ENCODE results near the gene EIF2D. TPM values are rescaled to one million over a fixed set of nuclear protein-coding genes. Genes with fewer than 3 reads are reported as not detected.

Gene EIF2D
- polyA plus RNA-seq, 3 donors: 16.4 to 31.6 (median 16.8) TPM

DNA sequence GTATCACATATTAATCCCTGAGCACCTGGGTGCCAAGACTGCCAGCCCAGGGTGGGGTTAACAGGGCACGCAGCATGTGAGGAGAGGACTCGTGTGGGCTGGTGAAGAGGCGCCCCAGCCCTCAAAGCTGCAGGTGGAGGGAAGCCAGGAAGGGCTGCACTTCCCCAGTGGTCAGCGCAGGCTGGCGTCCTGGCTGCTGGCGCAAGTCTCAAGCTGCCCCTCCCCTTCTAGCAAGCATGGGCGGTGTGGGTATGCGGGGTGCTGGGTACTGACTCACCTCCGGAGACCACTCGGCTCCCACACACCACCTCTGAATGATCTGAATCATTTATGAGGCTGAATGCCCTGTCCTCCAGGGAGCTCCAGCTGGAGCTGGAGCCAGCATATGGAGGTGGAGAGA lies 44.0 kb downstream of the EIF2D start:
- WGBS (ENCODE audit: insufficient coverage): 83% methylated on average over 1 of the region's 10 CpGs
- Mint-ChIP-seq H3K4me3 (no peak overlapping the region), H3K9me3 (peaks cover 0 to 3% (median 0%) of the 10 kb centered on the region in 7 donors), H3K4me1 (peaks cover 96% of the 10 kb centered on the region), H3K27me3 (ENCODE audit: low read depth in 3 of 3) (peaks cover 0 to 2% (median 0%) of the 10 kb centered on the region in 3 donors), H3K36me3 (peaks cover 84 to 95% of the 10 kb centered on the region in 2 donors), H3K27ac (peak overlapping the region in 2 of 7 donors; percentile 41 to 77)
- Histone ChIP-seq H2AFZ (ENCODE audit: insufficient read depth, low read depth, low read length, poor library complexity, severe bottlenecking) (no peak overlapping the region), H3K27me3 (ENCODE audit: control insufficient read depth in 2 of 2, insufficient read depth in 2 of 2, low read length in 2 of 2) (no peaks in the 10 kb centered on the region), H3K4me3 (replicated peaks in 1 of 3; ENCODE audit: low read depth in 2 of 3, low read length in 3 of 3) (no peak overlapping the region), H4K20me1 (ENCODE audit: insufficient read depth, low read length) (peaks cover 91% of the 10 kb centered on the region), H3K9me3 (replicated peaks in 1 of 2; ENCODE audit: control insufficient read depth in 1 of 2, insufficient read depth in 1 of 2, low read length in 2 of 2) (no peaks in the 10 kb centered on the region), H3K4me1 (ENCODE audit: control insufficient read depth in 1 of 2, insufficient read depth in 2 of 2, low read length in 2 of 2) (peaks cover 42 to 80% of the 10 kb centered on the region in 2 donors), H3K9ac (ENCODE audit: insufficient read depth, low read length, poor library complexity, severe bottlenecking) (no peak overlapping the region), H3K36me3 (replicated peaks in 1 of 2; ENCODE audit: control insufficient read depth in 1 of 2, insufficient read depth in 2 of 2, low read length in 2 of 2) (peaks cover 64 to 91% of the 10 kb centered on the region in 2 donors), H3K79me2 (ENCODE audit: insufficient read depth, low read length) (peaks cover 100% of the 10 kb centered on the region), H3K27ac (ENCODE audit: low read depth in 1 of 2, low read length in 2 of 2) (peak overlapping the region in 1 of 2 donors; percentile 30), H3K4me2 (replicated peaks; ENCODE audit: extremely low read depth, low read length, poor library complexity, severe bottlenecking) (no peak overlapping the region)
- intact Hi-C loops (cut with micrococcal nuclease): no loop called here
- TF ChIP-seq, protein P1, sequence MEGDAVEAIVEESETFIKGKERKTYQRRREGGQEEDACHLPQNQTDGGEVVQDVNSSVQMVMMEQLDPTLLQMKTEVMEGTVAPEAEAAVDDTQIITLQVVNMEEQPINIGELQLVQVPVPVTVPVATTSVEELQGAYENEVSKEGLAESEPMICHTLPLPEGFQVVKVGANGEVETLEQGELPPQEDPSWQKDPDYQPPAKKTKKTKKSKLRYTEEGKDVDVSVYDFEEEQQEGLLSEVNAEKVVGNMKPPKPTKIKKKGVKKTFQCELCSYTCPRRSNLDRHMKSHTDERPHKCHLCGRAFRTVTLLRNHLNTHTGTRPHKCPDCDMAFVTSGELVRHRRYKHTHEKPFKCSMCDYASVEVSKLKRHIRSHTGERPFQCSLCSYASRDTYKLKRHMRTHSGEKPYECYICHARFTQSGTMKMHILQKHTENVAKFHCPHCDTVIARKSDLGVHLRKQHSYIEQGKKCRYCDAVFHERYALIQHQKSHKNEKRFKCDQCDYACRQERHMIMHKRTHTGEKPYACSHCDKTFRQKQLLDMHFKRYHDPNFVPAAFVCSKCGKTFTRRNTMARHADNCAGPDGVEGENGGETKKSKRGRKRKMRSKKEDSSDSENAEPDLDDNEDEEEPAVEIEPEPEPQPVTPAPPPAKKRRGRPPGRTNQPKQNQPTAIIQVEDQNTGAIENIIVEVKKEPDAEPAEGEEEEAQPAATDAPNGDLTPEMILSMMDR (IDR thresholded peaks at IDR 0.05): no peak
- no peak for DNase-seq

DNA sequence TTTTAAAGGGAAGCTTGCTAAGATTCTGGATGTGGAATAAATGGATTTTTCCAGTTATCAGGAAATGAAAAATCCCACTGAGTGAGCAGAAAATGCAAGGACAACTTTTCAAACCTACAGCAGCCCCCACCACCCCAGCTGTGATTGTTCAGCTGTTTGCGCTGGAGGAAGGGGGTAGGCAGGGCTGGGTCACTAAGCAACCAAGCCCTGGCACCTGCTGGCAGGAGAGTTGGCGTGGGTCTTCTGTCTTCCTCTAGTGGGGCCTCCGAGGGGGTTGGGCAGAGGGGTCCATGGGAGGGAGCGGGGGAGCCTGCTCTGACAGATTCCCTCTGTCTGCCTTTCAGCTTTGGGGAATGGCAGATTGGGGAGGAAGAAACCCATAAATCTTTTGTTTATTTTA lies 45.3 kb downstream of the EIF2D start:
- Histone ChIP-seq H3K4me3 (replicated peaks in 1 of 3; ENCODE audit: low read depth in 2 of 3, low read length in 3 of 3) (no peak overlapping the region), H3K9ac (ENCODE audit: insufficient read depth, low read length, poor library complexity, severe bottlenecking) (no peak overlapping the region), H3K27ac (ENCODE audit: low read depth in 1 of 2, low read length in 2 of 2) (peak overlapping the region in 1 of 2 donors; percentile 35), H3K27me3 (ENCODE audit: control insufficient read depth in 2 of 2, insufficient read depth in 2 of 2, low read length in 2 of 2) (no peaks in the 10 kb centered on the region), H3K79me2 (ENCODE audit: insufficient read depth, low read length) (peaks cover 99% of the 10 kb centered on the region), H2AFZ (ENCODE audit: insufficient read depth, low read depth, low read length, poor library complexity, severe bottlenecking) (no peak overlapping the region), H3K4me2 (replicated peaks; ENCODE audit: extremely low read depth, low read length, poor library complexity, severe bottlenecking) (no peak overlapping the region), H3K4me1 (ENCODE audit: control insufficient read depth in 1 of 2, insufficient read depth in 2 of 2, low read length in 2 of 2) (peaks cover 39 to 80% of the 10 kb centered on the region in 2 donors), H4K20me1 (ENCODE audit: insufficient read depth, low read length) (peaks cover 99% of the 10 kb centered on the region), H3K9me3 (replicated peaks in 1 of 2; ENCODE audit: control insufficient read depth in 1 of 2, insufficient read depth in 1 of 2, low read length in 2 of 2) (no peaks in the 10 kb centered on the region), H3K36me3 (replicated peaks in 1 of 2; ENCODE audit: control insufficient read depth in 1 of 2, insufficient read depth in 2 of 2, low read length in 2 of 2) (peaks cover 63 to 92% of the 10 kb centered on the region in 2 donors)
- 100% methylated on average over 2 of the region's 4 CpGs for WGBS (ENCODE audit: insufficient coverage)
- TF ChIP-seq, protein P1 (IDR thresholded peaks at IDR 0.05): no peak
- H3K27me3 Mint-ChIP-seq (ENCODE audit: low read depth in 3 of 3): peaks cover 0 to 2% (median 0%) of the 10 kb centered on the region in 3 donors
- peaks cover 85 to 97% of the 10 kb centered on the region in 2 donors for H3K36me3 Mint-ChIP-seq
- H3K4me3 Mint-ChIP-seq: no peak overlapping the region
- H3K4me1 Mint-ChIP-seq: peaks cover 96% of the 10 kb centered on the region
- DNase-seq: no peak
- H3K9me3 Mint-ChIP-seq: peaks cover 0 to 3% (median 0%) of the 10 kb centered on the region in 7 donors
- H3K27ac Mint-ChIP-seq: peak overlapping the region in 4 of 7 donors; percentile 25 to 77 (median 44)
- intact Hi-C loops (cut with micrococcal nuclease): no loop called here
